NCI-H1417 (cell line): ENCODE measurements around the gene DHX32.
"Not testable (repeated sequence)": the region's sequence is repeated elsewhere in the genome, so short reads cannot be mapped to it uniquely, and the experiment has no call there.

ENCODE experiments used
- DNase-seq, 3 experiments: peaks; one replicate each; lab custom pipeline; 2025; lab: John Stamatoyannopoulos, UW

Gene DHX32

DNA sequence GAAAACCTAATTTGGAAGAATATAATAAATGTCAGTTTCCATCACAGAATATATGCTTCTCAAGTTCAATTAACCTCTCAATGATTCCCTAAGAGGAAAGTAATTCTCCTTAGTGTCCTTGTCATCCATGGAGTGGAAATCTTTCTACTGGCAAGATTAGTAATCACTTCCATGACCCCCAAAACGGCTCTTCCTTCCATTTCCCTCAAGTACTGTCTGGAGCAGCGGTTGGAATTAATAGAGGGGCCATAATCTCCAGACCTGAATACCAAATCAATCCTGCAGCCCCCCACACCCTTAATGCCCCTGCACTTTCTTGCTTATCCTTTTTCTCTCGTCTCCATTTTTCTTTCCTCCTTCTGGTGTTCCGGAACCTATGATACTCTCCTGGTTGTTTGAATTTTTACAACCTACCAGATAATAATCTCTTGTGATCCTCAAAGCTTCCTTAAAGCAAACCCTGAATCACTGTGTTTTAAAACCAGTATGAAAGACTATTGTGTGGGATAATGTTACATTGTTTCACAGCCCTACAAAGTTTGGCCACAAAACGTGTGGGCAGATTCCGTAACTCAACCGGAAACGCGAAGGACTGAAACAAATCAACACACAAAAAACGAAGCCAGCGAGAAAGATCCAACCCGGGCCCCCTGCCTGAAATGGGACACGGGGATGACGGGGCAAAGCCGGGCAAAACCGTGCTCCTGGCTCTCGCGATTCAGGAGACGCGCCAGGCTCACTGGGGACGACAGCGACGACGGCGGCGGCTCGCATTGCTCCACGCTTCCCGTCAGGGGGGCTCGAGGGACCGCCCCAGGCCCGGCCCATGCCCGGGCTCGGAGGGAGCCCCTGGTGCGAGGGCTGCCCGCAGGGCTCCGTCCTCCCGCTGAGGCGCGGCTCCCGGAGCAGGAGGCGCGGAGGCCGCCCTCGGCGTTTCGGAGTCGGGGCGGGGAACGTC is 14.3 kb upstream of the DHX32 start:
- peak in 2 of 3 experiments; percentile 59 to 66 for DNase-seq

DNA sequence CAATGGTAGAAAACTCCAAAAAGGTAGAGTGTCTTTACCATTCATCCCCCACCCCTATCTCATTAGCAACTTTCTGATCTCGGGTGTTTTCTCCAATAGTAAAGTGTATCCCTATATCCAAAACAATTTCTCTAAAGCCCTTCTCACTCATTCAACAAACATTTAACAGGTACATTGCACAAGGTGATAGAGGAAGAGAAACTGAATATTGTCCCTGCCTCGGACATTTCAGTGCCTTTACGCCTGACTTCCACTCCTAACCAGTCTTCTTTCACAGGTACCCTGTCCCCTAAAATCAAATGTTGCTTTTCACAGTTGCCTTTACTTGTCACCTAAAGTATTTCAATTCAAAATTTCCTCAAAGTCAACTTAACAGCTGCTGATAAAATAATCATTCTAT is 13.1 kb upstream of the DHX32 start:
- DNase-seq, result not testable (repeated sequence)

DNA sequence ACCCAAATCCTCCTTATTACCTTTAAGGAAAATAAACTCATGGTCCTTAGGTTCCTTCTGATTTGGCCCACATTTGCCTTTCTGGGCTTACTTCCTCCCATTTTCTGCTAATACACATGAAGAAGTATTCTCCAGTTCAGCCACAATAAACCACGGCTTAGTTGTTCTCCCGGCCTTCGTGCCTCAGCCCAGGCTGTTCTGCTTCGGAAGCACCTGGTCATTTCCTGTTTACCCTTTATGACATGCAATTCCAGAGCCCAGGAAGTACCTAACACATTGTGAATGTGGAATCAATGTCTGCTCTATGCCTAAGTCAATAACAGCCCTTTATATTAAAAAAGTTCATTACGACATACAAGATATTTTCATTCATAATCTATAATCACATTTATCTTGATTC is 11.3 kb upstream of the DHX32 start:
- peak in 1 of 3 experiments; percentile 2 for DNase-seq

DNA sequence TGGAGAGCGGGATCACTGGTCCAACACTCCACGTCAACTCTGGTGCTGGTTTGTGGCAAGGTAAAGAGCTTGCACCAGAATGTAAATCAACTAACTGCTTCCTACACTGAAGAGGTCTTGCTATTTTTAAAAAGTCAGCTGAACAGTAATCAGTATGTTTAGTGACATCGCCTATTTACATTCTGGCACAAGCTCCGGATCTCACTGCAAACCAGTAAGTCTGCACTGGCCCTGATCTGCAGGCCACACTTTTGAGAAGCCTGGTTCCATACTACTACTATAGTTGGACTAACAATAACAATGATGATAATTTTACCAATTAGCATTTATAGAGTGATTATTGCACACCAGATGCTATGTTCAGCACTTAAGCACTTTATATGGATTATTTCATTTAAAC is 8.3 kb upstream of the DHX32 start:
- not testable (repeated sequence) for DNase-seq

DNA sequence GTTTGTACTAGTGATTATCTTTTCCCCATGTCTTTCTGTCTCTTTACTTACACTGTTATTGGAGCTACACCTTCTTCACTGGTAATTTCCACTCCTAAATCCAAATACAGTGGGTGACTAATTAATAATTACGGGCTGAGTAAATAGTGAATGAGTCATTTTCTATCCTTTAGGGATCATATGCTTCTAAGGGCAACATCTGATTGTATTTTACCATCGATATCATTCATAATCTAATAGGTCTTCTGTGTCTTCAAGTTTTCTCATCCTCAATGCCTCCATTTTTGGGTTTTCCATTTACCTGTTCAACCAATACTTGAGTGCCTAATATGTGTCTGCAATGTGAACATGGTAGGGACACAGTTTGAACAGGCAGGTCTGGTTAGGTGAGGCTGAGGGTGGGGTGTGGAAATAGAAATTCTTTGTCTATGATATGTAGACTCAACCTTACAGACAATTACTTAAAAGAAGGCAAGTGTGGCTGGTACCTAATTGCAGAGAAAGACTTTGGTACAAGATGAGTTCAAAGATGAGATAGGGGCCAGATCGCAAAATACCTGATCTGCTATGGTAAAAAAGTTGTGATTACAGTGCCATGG is 5.9 kb upstream of the DHX32 start:
- peak in 1 of 3 experiments; percentile 9 for DNase-seq

DNA sequence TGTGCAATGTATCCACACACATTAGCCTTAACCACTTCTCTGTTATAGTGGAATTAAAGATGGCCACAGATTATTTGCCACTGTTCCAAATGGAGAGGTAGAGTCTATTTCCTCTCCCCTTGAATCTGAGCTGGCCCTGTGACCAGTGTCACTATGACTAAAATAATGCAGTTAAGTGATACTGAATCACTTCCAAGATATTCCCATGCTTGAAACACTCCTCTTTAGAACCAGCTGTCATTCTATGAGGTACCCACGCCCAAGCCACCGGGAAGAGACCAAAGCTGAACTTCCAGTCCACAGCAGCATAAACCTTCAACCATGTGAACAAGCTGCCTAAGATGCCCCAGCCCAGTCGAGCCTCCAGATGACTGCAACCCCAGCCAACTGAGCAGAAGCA is 2.1 kb upstream of the DHX32 start:
- DNase-seq, result no peak

DNA sequence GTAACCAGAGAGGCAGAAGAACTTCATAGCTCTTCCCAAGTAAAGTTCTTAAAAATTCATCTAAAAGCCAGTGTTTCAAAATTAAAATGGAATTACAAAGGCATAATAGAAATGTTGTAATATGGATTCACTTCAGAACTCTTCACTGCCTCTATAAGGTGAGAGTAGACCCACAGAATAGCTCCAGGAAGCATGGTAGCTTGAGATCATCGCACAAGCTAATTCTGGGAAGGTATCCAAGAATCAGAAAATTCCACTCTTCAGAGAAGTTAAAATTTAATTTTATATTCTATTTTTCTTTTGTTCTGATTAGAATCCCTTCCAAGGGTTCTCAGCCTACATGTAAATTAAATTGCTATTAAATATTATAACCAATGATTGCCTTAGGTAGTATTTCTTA is 1.5 kb upstream of the DHX32 start:
- DNase-seq, result no peak

DNA sequence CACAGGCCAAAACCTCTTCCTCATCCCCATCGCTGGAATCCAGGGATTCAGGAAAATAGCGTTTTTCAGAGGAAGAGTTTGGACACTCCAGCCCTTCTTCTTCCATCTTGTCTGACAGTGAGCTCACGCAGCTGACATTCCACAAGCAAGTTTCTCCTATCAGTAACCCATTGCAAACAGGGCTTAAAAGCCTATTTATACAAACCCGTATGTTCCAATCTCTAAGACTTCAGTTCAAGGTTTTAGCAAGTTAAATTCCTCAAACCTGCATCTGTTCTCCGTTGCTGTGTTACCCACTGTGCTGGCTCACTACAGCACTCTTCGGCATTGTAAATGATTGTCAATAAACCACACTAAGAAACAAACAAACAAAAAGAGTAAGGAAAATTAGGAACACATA is 373 bp downstream of the DHX32 start:
- no peak for DNase-seq

DNA sequence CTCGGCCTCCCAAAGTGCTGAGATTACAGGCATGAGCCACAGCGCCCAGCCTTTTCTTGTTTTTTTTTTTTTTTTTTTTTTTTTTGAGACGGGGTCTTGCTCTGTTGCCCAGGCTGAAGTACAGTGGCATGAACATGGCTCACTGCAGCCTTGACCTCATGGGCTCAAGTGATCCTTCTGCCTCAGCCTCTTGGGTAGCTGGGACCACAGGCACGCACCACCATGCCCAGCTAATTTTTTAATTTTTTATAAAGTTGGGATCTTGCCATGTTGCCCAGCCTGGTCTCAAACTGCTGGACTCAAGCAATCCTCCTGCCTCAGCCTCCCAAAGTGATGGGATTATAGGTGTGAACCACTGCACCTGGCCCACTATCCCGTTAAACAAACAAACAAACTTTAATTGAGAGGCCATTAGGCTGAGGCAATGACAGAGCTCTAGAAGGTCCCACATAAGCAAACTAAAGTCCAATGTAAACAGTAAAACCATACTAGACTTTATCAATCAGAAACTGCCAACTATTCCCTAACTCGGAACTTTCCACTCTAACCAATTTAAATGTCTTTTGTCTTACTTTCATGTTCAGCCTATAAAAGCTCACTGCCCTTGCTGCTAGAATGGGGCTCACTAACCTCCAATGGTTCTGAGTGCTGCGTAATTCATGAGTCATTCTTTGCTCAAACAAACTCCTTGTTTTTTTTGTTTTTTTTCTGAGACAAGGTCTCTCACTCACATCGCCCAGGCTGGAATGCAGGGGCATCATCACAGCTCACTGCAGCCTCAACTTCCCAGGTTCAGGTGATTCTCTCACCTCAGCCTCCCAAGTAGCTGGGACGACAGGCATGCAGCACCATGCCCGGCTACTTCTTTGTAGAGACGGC is 1.9 kb downstream of the DHX32 start:
- no peak for DNase-seq

DNA sequence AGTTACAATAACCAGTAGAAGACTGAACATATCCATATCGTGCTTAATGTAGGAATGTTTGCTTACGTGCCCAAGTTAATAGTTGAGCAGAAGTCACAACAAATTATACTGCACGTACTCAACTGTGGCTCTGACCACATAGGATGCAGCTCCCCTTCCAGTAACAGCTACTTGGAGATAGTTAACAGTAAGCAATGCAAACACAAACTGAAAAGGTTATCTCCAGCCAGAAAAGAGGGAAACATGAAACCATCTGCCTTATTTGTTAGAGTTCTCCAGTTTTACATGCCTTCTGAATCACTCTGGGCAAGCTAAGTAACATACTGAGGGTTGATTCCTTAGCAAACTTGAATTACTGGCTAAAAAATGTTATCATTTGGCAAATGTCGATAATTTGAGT is 9.8 kb downstream of the DHX32 start:
- no peak for DNase-seq

DNA sequence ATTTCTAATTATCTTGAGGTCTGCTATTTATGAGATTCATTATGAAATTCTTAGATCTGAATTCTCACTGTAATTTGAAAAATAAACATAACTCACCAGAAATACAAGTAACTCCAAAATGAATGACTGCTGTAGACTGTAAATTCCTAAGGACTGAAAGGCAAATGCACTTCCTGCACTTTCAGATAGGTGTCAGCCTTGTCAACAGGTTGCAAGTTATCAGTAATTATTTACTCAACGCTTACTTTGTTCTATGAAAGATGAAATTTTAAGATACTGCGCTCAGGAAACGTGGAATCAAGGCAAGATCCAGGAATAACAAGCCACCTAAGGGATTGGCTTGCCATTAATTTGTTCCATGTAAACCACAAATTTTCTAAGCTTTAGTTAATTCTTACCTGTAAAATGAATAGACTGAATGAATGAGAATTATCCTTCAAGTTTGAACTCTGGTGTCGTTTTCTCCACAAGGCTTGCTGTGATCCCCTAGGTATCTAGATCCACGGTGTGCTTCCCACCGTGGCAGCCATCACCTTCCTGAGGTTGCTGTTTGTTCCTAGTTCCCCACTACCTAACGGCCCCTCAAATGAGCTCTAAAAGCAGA is 12.6 kb downstream of the DHX32 start:
- peak; percentile 10 to 46 (median 17) for DNase-seq

DNA sequence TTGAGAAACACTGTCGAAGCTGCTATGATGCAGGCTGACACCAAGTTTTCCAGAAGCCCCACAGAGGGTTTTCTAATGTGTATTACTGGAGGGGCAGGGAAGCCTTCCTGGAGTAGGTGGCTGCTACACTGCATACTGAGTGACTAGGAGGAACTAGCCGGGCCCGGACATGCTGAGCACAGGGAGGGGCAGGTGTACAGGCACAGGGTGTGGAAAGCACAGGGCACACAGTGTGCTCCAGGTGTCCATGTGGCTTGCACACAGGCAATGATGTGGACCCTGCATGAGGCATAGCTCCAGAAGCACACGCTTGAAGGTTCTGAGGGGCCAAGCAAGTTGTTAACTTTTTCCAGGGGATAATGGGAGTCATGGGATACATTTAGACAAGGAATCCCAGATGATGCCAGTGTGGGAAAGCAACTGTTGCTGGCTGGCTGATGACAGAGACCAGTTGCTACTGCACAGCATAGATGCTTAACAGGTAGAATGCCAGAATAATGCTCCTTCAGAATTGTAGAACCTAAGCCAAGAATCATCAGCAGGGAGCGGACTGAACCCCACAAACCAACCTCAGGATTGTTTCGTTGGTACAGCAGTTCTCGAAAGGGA is 14.6 kb downstream of the DHX32 start:
- DNase-seq, result no peak

DNA sequence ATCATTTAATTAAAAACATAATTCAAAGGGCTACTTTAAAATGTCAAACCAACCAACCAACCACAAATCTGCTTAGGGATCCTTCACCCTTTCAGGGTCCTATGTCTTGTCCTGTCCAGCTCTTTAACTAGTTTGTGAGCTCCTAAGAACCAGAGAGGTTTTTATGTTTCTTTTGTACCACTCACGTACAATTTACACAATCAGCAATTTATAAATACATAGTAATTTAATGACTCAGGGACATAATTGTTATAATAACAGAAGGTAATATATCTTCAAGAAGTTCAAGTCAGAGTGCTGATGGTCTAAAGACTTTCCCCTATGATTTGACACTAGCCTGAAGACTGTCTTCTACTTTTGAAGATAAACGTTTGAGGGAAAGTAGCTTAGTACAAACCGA is 16.0 kb downstream of the DHX32 start:
- no peak for DNase-seq

DNA sequence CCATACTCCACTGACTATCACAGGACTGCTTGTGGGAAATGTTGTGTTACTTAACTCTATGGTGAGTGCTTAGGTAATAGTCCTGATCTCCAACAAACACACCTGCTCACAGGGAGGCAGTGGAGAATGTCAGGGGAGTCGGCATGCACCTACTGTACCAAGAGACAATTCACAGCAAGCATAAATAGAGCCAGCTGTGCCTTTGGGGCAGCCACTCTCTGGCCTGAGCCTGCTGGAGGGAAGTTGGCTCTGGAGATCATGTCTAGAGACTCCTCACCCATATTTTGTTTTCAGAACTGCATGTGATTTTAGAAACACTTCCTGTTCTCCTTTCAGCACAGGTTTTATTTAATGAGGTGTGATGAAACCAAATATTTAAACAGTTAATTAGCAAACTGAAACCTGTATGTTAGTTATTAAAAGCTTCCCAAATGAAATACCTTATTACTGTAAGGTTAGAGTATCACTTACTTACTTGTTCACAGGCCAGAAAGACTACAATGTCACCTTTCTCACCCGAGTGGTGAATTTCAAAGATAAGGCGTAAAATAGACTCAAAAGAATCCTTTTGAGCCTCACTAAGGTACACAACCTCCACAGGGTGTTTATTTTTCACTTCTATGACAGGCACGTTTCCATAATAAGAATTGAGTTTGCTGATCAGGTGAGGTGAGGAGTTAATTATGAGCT is 21.8 kb downstream of the DHX32 start:
- peak in 2 of 3 experiments; percentile 24 to 67 for DNase-seq

DNA sequence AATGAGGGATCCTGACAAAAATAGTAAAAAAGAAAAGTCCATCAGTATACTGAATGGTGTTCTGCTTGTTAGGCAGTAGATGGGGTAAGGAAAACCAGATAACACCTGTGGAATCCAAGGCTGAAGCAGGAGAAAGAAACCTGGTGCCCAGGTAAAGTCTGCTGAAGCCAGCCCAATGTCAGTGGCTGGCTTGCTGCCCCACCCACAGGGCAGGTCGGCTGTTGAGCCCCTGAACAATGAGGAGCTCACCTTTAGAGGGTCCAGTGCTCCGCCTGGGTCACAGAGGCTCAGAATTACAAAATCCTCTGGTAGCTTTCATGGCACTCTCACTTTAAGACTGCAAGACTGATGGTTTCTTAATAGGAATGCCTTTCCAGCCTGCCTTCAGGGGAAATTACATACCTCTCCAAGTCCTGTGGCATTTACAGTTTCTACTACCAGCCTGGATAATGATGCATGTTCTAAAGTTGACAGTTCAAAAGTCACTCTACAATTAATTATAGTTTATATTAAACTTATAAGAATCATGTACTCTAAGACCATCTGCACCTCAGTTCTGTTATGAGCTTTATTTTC is 23.8 kb downstream of the DHX32 start:
- no peak for DNase-seq

DNA sequence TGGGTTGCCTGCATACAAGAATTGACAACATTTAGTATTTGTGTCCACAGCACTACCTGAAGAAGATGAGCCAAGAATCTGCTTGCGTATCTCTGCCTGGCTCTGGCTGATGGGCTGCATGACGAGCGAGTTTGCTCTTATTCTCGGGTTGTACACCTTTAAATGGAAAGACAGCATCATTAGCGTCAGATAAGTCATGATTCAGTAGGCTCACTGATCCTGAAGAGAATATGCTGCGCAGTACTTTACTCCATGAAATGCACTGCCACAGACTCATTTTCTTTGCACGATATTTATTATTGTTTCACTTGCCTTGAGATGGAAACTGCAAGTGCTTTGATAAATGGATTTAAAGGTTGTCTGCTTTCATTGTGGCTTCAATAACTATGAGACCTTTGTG is 28.6 kb downstream of the DHX32 start:
- no peak for DNase-seq

DNA sequence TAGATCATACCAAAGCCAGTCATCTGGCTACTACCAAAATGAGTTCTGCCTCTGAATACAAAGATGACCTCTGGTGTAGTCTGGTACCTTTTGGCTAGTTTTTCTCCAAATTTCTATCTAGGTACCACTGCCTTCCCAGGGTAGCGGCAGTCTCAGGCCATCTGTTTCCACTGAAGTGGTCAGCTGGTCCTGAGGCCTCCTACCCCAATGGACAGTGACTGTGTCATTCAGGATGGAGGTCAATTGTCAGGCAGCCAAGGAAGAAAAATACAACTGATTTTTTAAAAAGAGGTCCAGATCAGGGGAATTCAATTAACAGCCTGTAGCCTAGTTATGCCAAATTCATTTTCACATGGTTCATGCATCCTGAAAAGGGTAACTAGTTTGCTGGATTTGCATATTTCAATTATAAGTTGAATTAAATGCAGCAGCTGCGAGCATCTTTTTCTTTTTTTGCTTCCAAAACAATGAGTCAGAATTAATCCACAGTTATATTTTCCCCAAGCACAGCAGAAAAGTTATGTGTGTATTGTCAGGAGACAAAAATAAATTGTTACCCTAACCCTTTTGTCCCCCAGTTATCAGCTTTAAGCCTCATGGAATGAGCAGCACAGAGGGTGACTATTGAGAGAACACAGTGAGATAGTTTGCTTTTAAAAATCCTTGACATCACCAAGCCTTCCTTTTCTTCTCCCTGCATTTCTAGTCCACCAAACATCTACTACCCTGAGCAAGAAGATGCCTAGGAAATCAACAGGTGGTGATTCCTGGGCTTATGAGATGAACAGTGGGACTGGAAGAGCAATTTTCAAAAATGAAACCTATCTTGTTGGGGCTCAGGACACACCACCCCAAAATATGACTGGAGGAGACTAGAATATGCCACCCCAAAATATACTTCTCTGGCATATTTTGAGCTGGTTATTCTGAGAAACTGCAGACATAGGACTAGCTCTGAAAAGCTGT is 30.0 kb downstream of the DHX32 start:
- DNase-seq, result no peak

DNA sequence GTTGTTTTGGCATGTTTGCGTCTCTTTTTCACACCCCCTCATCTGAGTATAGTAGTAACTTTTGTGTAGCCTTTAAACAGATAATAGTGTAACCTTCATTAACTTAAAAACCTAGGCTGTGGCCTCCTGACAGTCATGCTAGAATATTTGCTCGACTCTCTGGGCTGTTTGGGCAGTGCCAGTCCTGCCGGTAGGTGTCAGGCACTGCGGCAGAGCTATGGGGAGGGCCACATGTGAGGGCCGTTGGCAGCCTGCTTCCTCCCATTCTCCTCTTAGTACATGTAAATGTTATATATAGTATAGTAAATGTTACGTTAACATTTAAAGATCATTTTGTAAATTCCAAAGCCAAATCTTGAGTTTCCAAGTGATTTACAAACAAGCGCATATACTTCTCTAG is 31.6 kb downstream of the DHX32 start:
- DNase-seq, result no peak

DNA sequence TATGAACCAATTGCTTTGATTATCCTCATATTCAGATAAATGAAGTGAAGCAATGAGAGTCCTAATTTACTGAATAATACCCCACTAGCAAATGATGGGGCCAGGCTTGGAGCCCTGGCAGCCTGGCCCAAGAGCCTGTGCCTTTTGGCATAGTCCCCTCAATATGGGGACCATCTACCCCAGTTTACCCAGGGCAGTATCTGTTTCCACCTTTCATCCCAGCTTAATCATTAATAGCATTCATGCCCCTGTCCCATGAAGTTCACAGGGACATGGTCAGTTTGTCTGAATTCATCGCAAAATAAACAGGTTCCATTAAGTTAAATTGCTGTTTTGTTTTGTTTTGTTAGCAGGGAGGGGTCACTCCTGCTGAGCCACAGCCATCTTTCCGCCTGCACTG is 32.2 kb downstream of the DHX32 start:
- DNase-seq, result no peak
